CD4-positive, alpha-beta T cell treated with Interleukin-2 at 100 ng/mL for 4 hours (primary cell): ENCODE measurements around the gene KIR2DL4.
"Not testable (repeated sequence)": the region's sequence is repeated elsewhere in the genome, so short reads cannot be mapped to it uniquely, and the experiment has no call there.

ENCODE experiments used
- DNase-seq: peaks from one replicate; pipeline ENCODE4 v3.0.0-alpha.2; 2020; ENCODE audit warnings: low spot score

Gene KIR2DL4

GRCh38 chr19:54803410-54803809 lies at the start of gene KIR2DL4:
TSS of gene KIR2DL4 (plus strand) at chr19:54803610. CDS start at chr19:54803652, 42 bp downstream.
- no peak for DNase-seq

GRCh38 chr19:54756204-54757110 lies 47.0 kb upstream of the KIR2DL4 start:
- not testable (repeated sequence) for DNase-seq

GRCh38 chr19:54758577-54758976 lies 44.8 kb upstream of the KIR2DL4 start:
- DNase-seq: not testable (repeated sequence)

GRCh38 chr19:54764219-54764618 lies 39.2 kb upstream of the KIR2DL4 start:
- DNase-seq: not testable (repeated sequence)

GRCh38 chr19:54766464-54766863 lies 36.9 kb upstream of the KIR2DL4 start:
- DNase-seq: not testable (repeated sequence)

- not testable (repeated sequence) for DNase-seq
Observed at GRCh38 chr19:54769646-54770045, 33.8 kb upstream of the KIR2DL4 start, which contains the start of gene KIR2DL1. TSS of gene KIR2DL1 (plus strand) at chr19:54769793. CDS start at chr19:54769851, 58 bp downstream.

- DNase-seq: not testable (repeated sequence)
Observed at GRCh38 chr19:54770511-54770910, 32.9 kb upstream of the KIR2DL4 start.

- not testable (repeated sequence) for DNase-seq
Observed at GRCh38 chr19:54771018-54771960, 32.1 kb upstream of the KIR2DL4 start.

- DNase-seq: not testable (repeated sequence)
Observed at GRCh38 chr19:54772666-54773065, 30.7 kb upstream of the KIR2DL4 start.

GRCh38 chr19:54775095-54775815 lies 28.2 kb upstream of the KIR2DL4 start:
- not testable (repeated sequence) for DNase-seq

- not testable (repeated sequence) for DNase-seq
Observed at GRCh38 chr19:54775830-54776229, 27.6 kb upstream of the KIR2DL4 start.

GRCh38 chr19:54777851-54778250 lies 25.6 kb upstream of the KIR2DL4 start:
- DNase-seq: not testable (repeated sequence)

GRCh38 chr19:54778896-54779295 lies 24.5 kb upstream of the KIR2DL4 start:
- not testable (repeated sequence) for DNase-seq

- DNase-seq: not testable (repeated sequence)
Observed at GRCh38 chr19:54782916-54783315, 20.5 kb upstream of the KIR2DL4 start.

GRCh38 chr19:54786091-54786723 lies 17.2 kb upstream of the KIR2DL4 start:
- DNase-seq: not testable (repeated sequence)

- not testable (repeated sequence) for DNase-seq
Observed at GRCh38 chr19:54788154-54788553, 15.3 kb upstream of the KIR2DL4 start.

GRCh38 chr19:54790711-54791110 lies 12.7 kb upstream of the KIR2DL4 start:
- DNase-seq: no peak

- DNase-seq: no peak
Observed at GRCh38 chr19:54791476-54791875, 11.9 kb upstream of the KIR2DL4 start.

- DNase-seq: no peak
Observed at GRCh38 chr19:54792814-54793213, 10.6 kb upstream of the KIR2DL4 start.

GRCh38 chr19:54795758-54796157 lies 7.7 kb upstream of the KIR2DL4 start:
- DNase-seq: no peak

GRCh38 chr19:54804101-54804500 lies 691 bp downstream of the KIR2DL4 start:
- no peak for DNase-seq
